H1 (cell line): ENCODE measurements around the gene NECAB3. TPM values are rescaled to one million over a fixed set of nuclear protein-coding genes. Genes with fewer than 3 reads are reported as not detected.

Source experiments
- CTCF ChIA-PET: fragments of 300-600 bp; sonication (Branson Sonifier 250); formaldehyde crosslinking; loops from one replicate; lab custom pipeline; 2021; ENCODE audit not compliant: partially characterized antibody; lab: Charles Lee
- POLR2A ChIA-PET: fragments of 300-600 bp; sonication (Branson Sonifier 250); formaldehyde crosslinking; loops from one replicate; lab custom pipeline; 2021; ENCODE audit warnings: inconsistent platforms; ENCODE audit not compliant: partially characterized antibody; lab: Charles Lee
- DNase-seq, 2 experiments: peaks; one replicate each; pipeline versions ENCODE4 v3.0.0 to v3.0.0-alpha.2; 2010 to 2022; ENCODE audit warnings: low spot score in 2 of 2, low read depth in 1 of 2, mixed read lengths in 1 of 2
- FAIRE-seq: peaks from 2 replicates; lab custom pipeline; 2011; peaks lifted over from hg19 to GRCh38; lab: Jason Lieb, UNC
- H2AFZ ChIP-seq: 2 replicates; pipeline ENCODE4 v1.8.1; 2012; ENCODE audit warnings: low read length, inconsistent platforms
- H2AK5ac ChIP-seq: 2 replicates; pipeline ENCODE4 v1.6.1; 2013; ENCODE audit warnings: low read depth, low read length
- H2BK120ac ChIP-seq: replicated peaks from 2 replicates; pipeline ENCODE3; 2013; ENCODE audit warnings: low read depth, low read length, inconsistent platforms
- H2BK12ac ChIP-seq: 2 replicates; pipeline ENCODE4 v1.6.1; 2013; ENCODE audit warnings: low read depth, low read length
- H2BK15ac ChIP-seq: 2 replicates; pipeline ENCODE4 v1.6.1; 2013; ENCODE audit warnings: low read length
- H2BK20ac ChIP-seq: 2 replicates; pipeline ENCODE4 v1.6.1; 2013; ENCODE audit warnings: low read length
- H2BK5ac ChIP-seq: 2 replicates; pipeline ENCODE4 v1.6.1; 2013; ENCODE audit warnings: low read depth, low read length
- H3K14ac ChIP-seq: 2 replicates; pipeline ENCODE4 v1.6.1; 2013; ENCODE audit warnings: inconsistent platforms; ENCODE audit not compliant: insufficient read length
- H3K18ac ChIP-seq: 2 replicates; pipeline ENCODE4 v1.6.1; 2013; ENCODE audit warnings: low read length; ENCODE audit errors: extremely low read depth
- H3K23ac ChIP-seq: 2 replicates; pipeline ENCODE4 v1.6.1; 2013; ENCODE audit warnings: inconsistent platforms; ENCODE audit not compliant: insufficient read length
- H3K23me2 ChIP-seq: 2 replicates; pipeline ENCODE4 v1.6.1; 2013; ENCODE audit warnings: low read depth, low read length
- H3K27ac ChIP-seq: 2 replicates; pipeline ENCODE4 v1.6.1; 2011; ENCODE audit warnings: low read depth, low read length, inconsistent platforms
- H3K27me3 ChIP-seq, 4 experiments: replicated peaks in 1 of 4; 1 replicate in 1 of 4; 2 replicates in 3 of 4; pipeline versions ENCODE4 v1.6.1 to v1.8.1; 2011 to 2013; ENCODE audit warnings: low read length in 3 of 4, mild to moderate bottlenecking in 3 of 4, inconsistent platforms in 2 of 4, mixed read lengths in 2 of 4, moderate library complexity in 1 of 4; ENCODE audit not compliant: control insufficient read depth in 3 of 4, insufficient read depth in 3 of 4; ENCODE audit errors: extremely low read depth in 1 of 4
- H3K36me3 ChIP-seq, 4 experiments: 2 replicates each; pipeline versions ENCODE4 v1.6.1 to v1.8.1; 2011 to 2013; ENCODE audit warnings: mild to moderate bottlenecking in 4 of 4, low read length in 3 of 4, moderate library complexity in 2 of 4, control low read depth in 1 of 4, inconsistent platforms in 1 of 4; ENCODE audit not compliant: insufficient read depth in 4 of 4, control insufficient read depth in 2 of 4
- H3K4ac ChIP-seq: replicated peaks from 2 replicates; pipeline ENCODE3; 2013; ENCODE audit warnings: low read length, low read depth, mixed read lengths, inconsistent platforms; ENCODE audit not compliant: insufficient read length
- H3K4me1 ChIP-seq, 4 experiments: replicated peaks in 1 of 4; 1 replicate in 1 of 4; 2 replicates in 3 of 4; pipeline versions ENCODE4 v1.6.1 to v1.8.1; 2011 to 2013; ENCODE audit warnings: low read length in 3 of 4, inconsistent platforms in 2 of 4, mixed read lengths in 1 of 4; ENCODE audit not compliant: insufficient read depth in 4 of 4, control insufficient read depth in 3 of 4
- H3K4me2 ChIP-seq, 2 experiments: 2 replicates each; pipeline versions ENCODE4 v1.6.1 to v1.8.1; 2011 to 2013; ENCODE audit warnings: low read depth in 2 of 2, low read length in 2 of 2, control low read depth in 1 of 2, inconsistent platforms in 1 of 2, mild to moderate bottlenecking in 1 of 2; ENCODE audit not compliant: insufficient read depth in 1 of 2
- H3K4me3 ChIP-seq, 4 experiments: fragments of 200-600, 300-600 bp in 1 of 4; sonication (generic), shearing (Covaris generic), sonication (Bioruptor Twin) in 1 of 4; 2 replicates each; pipeline versions ENCODE4 v1.5.1 to v1.8.1; 2011 to 2016; ENCODE audit warnings: low read length in 4 of 4, low read depth in 3 of 4, control low read depth in 2 of 4, inconsistent platforms in 2 of 4, mild to moderate bottlenecking in 2 of 4, mixed read lengths in 1 of 4, moderate library complexity in 1 of 4; ENCODE audit not compliant: insufficient read depth in 2 of 4; ENCODE audit errors: extremely low read depth in 1 of 4
- H3K56ac ChIP-seq: replicated peaks from 2 replicates; pipeline ENCODE3; 2013; ENCODE audit warnings: low read depth, mild to moderate bottlenecking, mixed read lengths, low read length, inconsistent platforms; ENCODE audit not compliant: insufficient read length
- H3K79me1 ChIP-seq: 2 replicates; pipeline ENCODE4 v1.6.1; 2013; ENCODE audit warnings: low read depth, low read length, control low read depth
- H3K79me2 ChIP-seq, 2 experiments: 2 replicates each; pipeline versions ENCODE4 v1.6.1 to v1.8.1; 2012 to 2013; ENCODE audit warnings: low read length in 2 of 2, mild to moderate bottlenecking in 2 of 2, inconsistent platforms in 1 of 2; ENCODE audit not compliant: insufficient read depth in 2 of 2, control insufficient read depth in 1 of 2
- H3K9ac ChIP-seq, 4 experiments: replicated peaks in 1 of 4; 1 replicate in 1 of 4; 2 replicates in 3 of 4; pipeline versions ENCODE4 v1.6.1 to v1.8.1; 2011 to 2013; ENCODE audit warnings: low read depth in 3 of 4, low read length in 3 of 4, control low read depth in 2 of 4, mild to moderate bottlenecking in 2 of 4, moderate library complexity in 2 of 4, inconsistent platforms in 1 of 4; ENCODE audit errors: extremely low read depth in 1 of 4
- H3K9me3 ChIP-seq, 2 experiments: 2 replicates each; pipeline versions ENCODE4 v1.6.1 to v1.8.1; 2012 to 2013; ENCODE audit warnings: mild to moderate bottlenecking in 2 of 2, moderate library complexity in 2 of 2, control low read depth in 1 of 2, inconsistent platforms in 1 of 2, low read depth in 1 of 2, low read length in 1 of 2, mixed read lengths in 1 of 2; ENCODE audit not compliant: insufficient read depth in 2 of 2
- H4K20me1 ChIP-seq, 2 experiments: replicated peaks in 1 of 2; 2 replicates each; pipeline versions ENCODE3 to v1.8.1; 2011 to 2013; ENCODE audit warnings: inconsistent platforms in 2 of 2, low read length in 2 of 2, mild to moderate bottlenecking in 1 of 2; ENCODE audit not compliant: insufficient read depth in 2 of 2, control insufficient read depth in 1 of 2
- H4K5ac ChIP-seq: 2 replicates; pipeline ENCODE4 v1.6.1; 2013; ENCODE audit warnings: low read length, low read depth, mixed read lengths, inconsistent platforms; ENCODE audit not compliant: insufficient read length
- H4K8ac ChIP-seq: 2 replicates; pipeline ENCODE4 v1.8.0; 2013; ENCODE audit warnings: mild to moderate bottlenecking, moderate library complexity, low read length, inconsistent platforms; ENCODE audit not compliant: insufficient read depth; ENCODE audit errors: extremely low read depth
- H4K91ac ChIP-seq: replicated peaks from 2 replicates; pipeline ENCODE3; 2013; ENCODE audit warnings: low read length, mixed read lengths, inconsistent platforms; ENCODE audit not compliant: insufficient read length
- CBX8 ChIP-seq: fragments of 300-800, 300-1000 bp; sonication (generic); IDR thresholded peaks from 2 replicates; pipeline ENCODE4 v1.7.1; 2016; ENCODE audit warnings: low read depth, low read length, borderline replicate concordance
- POLR2AphosphoS5 ChIP-seq: IDR thresholded peaks from 2 replicates; pipeline ENCODE4 v1.6.1; 2011; ENCODE audit warnings: low read depth, low read length
- WGBS, 2 experiments: shearing (Covaris generic) in 1 of 2; methylation state at CpG; one replicate each; pipeline versions ENCODE4 v1.1.6 to v1.1.7; 2013 to 2015; ENCODE audit warnings: low lambda C conversion rate in 2 of 2, mixed read lengths in 2 of 2, inconsistent platforms in 1 of 2, low coverage in 1 of 2, missing lambda C conversion rate in 1 of 2; ENCODE audit not compliant: insufficient replicate concordance in 2 of 2, insufficient coverage in 1 of 2, insufficient read length in 1 of 2; ENCODE audit errors: extremely low coverage in 1 of 2, missing lambda C conversion rate in 1 of 2; 5-methylcytosine and 5-hydroxymethylcytosine counted together
- polyA plus RNA-seq, 7 experiments: library from polyadenylated mRNA; depleted of rRNA in 3 of 7; stranded (reverse) in 5 of 7; unstranded in 2 of 7; fragments of >200 nt in 5 of 7; fragments of 200-250 nt in 2 of 7; gene quantifications; 1 replicate in 5 of 7; 2 replicates in 1 of 7; 4 replicates in 1 of 7; pipeline versions ENCODE4 v1.2.1 to v1.2.3, GENCODE V29; 2011 to 2013; ENCODE audit warnings: missing spikeins in 2 of 7, mixed read lengths in 2 of 7
- total RNA-seq: library from RNA; stranded (reverse); fragmentation: NEBNext Ultra II Directional; extraction: Animal tissue kit (Norgen Biotek cat#: 25700); gene quantifications from 2 replicates; pipeline ENCODE4 v1.2.1, GENCODE V29; 2021

NECAB3 gene
- total and polyA plus RNA-seq, 2 of the 8 experiments (the other 6 are each of a cell fraction or from before 2014, with no cell fraction given): 20.5 to 46.2 TPM

- no peak overlapping the region for H3K4ac ChIP-seq
- H2BK120ac ChIP-seq: no peak overlapping the region
- H2BK5ac ChIP-seq: no peak overlapping the region
- H3K23me2 ChIP-seq: peaks cover 13% of the 10 kb centered on the region
- no peak overlapping the region; the same call in 1 of the 2 replicates for H4K8ac ChIP-seq
- no peak overlapping the region for H2BK15ac ChIP-seq
- H3K18ac ChIP-seq: no peak overlapping the region
- no peaks in the 10 kb centered on the region for H3K27me3 ChIP-seq
- DNase-seq (no peak), FAIRE-seq (no peak)
- no peak overlapping the region for H3K56ac ChIP-seq
- no peak overlapping the region for H3K14ac ChIP-seq
- no peak for TF ChIP-seq CBX8
- peak; percentile 49; the same call in 1 of the 2 replicates for TF ChIP-seq POLR2AphosphoS5
- H2BK12ac ChIP-seq: no peak overlapping the region
- no peak overlapping the region for H3K4me3 ChIP-seq
- no peak overlapping the region for H3K23ac ChIP-seq
- H3K4me2 ChIP-seq: no peak overlapping the region
- no peak overlapping the region for H3K27ac ChIP-seq
- POLR2A ChIA-PET: interaction anchor here (0.6 to 14.0 kb wide), 5 partner anchors 9 to 358 kb away, joined by 3 to 245 read pairs (median 5); partner anchors contain the start of genes ACTL10, C20orf144, NECAB3 and PXMP4
- H2BK20ac ChIP-seq: no peak overlapping the region
- no peak overlapping the region for H2AFZ ChIP-seq
- no peak overlapping the region for H2AK5ac ChIP-seq
- H3K9ac ChIP-seq: no peak overlapping the region
- H3K79me2 ChIP-seq: peaks cover 0 to 26% of the 10 kb centered on the region in 2 experiments; a peak in 2 of 4 replicates
- H4K91ac ChIP-seq: no peak overlapping the region
- CTCF ChIA-PET: interaction anchor here (1.2 to 1.9 kb wide), 2 partner anchors 9 to 24 kb away, joined by 4 to 9 read pairs; no protein-coding TSS in a partner anchor
- peaks cover 12 to 49% of the 10 kb centered on the region in 2 experiments for H4K20me1 ChIP-seq
- no peak overlapping the region for H4K5ac ChIP-seq
- no peaks in the 10 kb centered on the region for H3K9me3 ChIP-seq
- peaks cover 0 to 13% (median 6%) of the 10 kb centered on the region in 4 experiments; a peak in 4 of 7 replicates for H3K4me1 ChIP-seq
- peaks cover 19 to 36% (median 32%) of the 10 kb centered on the region in 4 experiments; a peak in 6 of 8 replicates for H3K36me3 ChIP-seq
- peaks cover 7% of the 10 kb centered on the region for H3K79me1 ChIP-seq
- WGBS, 2 experiments: 97% methylated on average over 15 of the region's 15 CpGs; no CpG with 5 or more reads in 1 of the 2 experiments
Measured at GRCh38 chr20:33677991-33678702, 3.9 kb upstream of the NECAB3 start.
